WI38 (cell line): ENCODE data around the gene ANGPTL2.
"Not testable (repeated sequence)": the region's sequence is repeated elsewhere in the genome, so short reads cannot be mapped to it uniquely, and the experiment has no call there.

Experiments used
- H3K4me3 ChIP-seq: 2 replicates; pipeline ENCODE4 v1.5.1; 2011; ENCODE audit warnings: low read depth, mild to moderate bottlenecking, control low read depth, low read length
- CTCF ChIP-seq: IDR thresholded peaks from 2 replicates; pipeline ENCODE4 v1.5.1; 2012; ENCODE audit warnings: low read depth, mild to moderate bottlenecking, control low read depth, low read length

The ANGPTL2 gene

GRCh38 chr9:127122176-127123063 is at the start of gene ANGPTL2:
TSS of gene ANGPTL2 (minus strand) at chr9:127122635. CDS start at chr9:127108731, 13,904 bp downstream.
- peak within 1 kb of the TSS; percentile 89 for H3K4me3 ChIP-seq
- TF ChIP-seq CTCF: no peak

GRCh38 chr9:127171348-127171747 is 48.9 kb upstream of the ANGPTL2 start:
- H3K4me3 ChIP-seq: not testable (repeated sequence)

- TF ChIP-seq CTCF: no peak
- H3K4me3 ChIP-seq: no peak overlapping the region
Measured at GRCh38 chr9:127170652-127171051, 48.2 kb upstream of the ANGPTL2 start.

- TF ChIP-seq CTCF: no peak
- H3K4me3 ChIP-seq: no peak overlapping the region
Measured at GRCh38 chr9:127170103-127170502, 47.7 kb upstream of the ANGPTL2 start.

- no peak for TF ChIP-seq CTCF
- no peak overlapping the region for H3K4me3 ChIP-seq
Measured at GRCh38 chr9:127169575-127169883, 47.1 kb upstream of the ANGPTL2 start.

GRCh38 chr9:127168756-127169574 is 46.5 kb upstream of the ANGPTL2 start:
- H3K4me3 ChIP-seq: no peak overlapping the region
- no peak for TF ChIP-seq CTCF

GRCh38 chr9:127167560-127168326 is 45.3 kb upstream of the ANGPTL2 start:
- no peak for TF ChIP-seq CTCF
- no peak overlapping the region for H3K4me3 ChIP-seq
